GM21619 (cell line): Measurements from ENCODE around the gene RNMT.
"Not testable (repeated sequence)": the region's sequence is repeated elsewhere in the genome, so short reads cannot be mapped to it uniquely, and the experiment has no call there.

Experiments
- ATAC-seq: cut with Tn5 transposase; IDR thresholded peaks from one replicate; pipeline ENCODE4 v1.9.1; 2021; ENCODE audit not compliant: unreplicated experiment

RNMT gene

GRCh38 chr18:13730481-13730880 lies 4.0 kb downstream of the RNMT start:
- ATAC-seq, result no peak

GRCh38 chr18:13735681-13736080 lies 9.2 kb downstream of the RNMT start:
- no peak for ATAC-seq

GRCh38 chr18:13745696-13746095 lies 19.2 kb downstream of the RNMT start:
- no peak for ATAC-seq

GRCh38 chr18:13746633-13747032 lies 20.2 kb downstream of the RNMT start:
- no peak for ATAC-seq

- not testable (repeated sequence) for ATAC-seq
Measured at GRCh38 chr18:13751599-13751998, 25.1 kb downstream of the RNMT start.

GRCh38 chr18:13756261-13756660 lies 29.8 kb downstream of the RNMT start:
- ATAC-seq, result no peak

GRCh38 chr18:13756671-13757070 lies 30.2 kb downstream of the RNMT start:
- no peak for ATAC-seq

- no peak for ATAC-seq
Measured at GRCh38 chr18:13758622-13759021, 32.1 kb downstream of the RNMT start.

- ATAC-seq, result no peak
Measured at GRCh38 chr18:13760047-13760446, 33.6 kb downstream of the RNMT start.

- ATAC-seq, result no peak
Measured at GRCh38 chr18:13762690-13763439, 36.4 kb downstream of the RNMT start.

GRCh38 chr18:13775058-13775457 lies 48.6 kb downstream of the RNMT start:
- ATAC-seq, result no peak

- ATAC-seq, result no peak
Measured at GRCh38 chr18:13791181-13791580, 64.7 kb downstream of the RNMT start.

GRCh38 chr18:13793819-13794218 lies 67.3 kb downstream of the RNMT start:
- no peak for ATAC-seq

- no peak for ATAC-seq
Measured at GRCh38 chr18:13796515-13796914, 70.0 kb downstream of the RNMT start.

GRCh38 chr18:13797157-13797611 lies 70.7 kb downstream of the RNMT start:
- no peak for ATAC-seq

GRCh38 chr18:13799396-13799795 lies 72.9 kb downstream of the RNMT start:
- ATAC-seq, result no peak

GRCh38 chr18:13800505-13801259 lies 74.2 kb downstream of the RNMT start:
- no peak for ATAC-seq

GRCh38 chr18:13801260-13801601 lies 74.8 kb downstream of the RNMT start:
- no peak for ATAC-seq

- peak; percentile 65 for ATAC-seq
Measured at GRCh38 chr18:13804305-13804704, 77.8 kb downstream of the RNMT start.

- ATAC-seq, result no peak
Measured at GRCh38 chr18:13808294-13809042, 82.0 kb downstream of the RNMT start.

GRCh38 chr18:13809043-13809430 lies 82.6 kb downstream of the RNMT start:
- no peak for ATAC-seq
